ENCODE results near the gene SKAP1.

SKAP1 gene

DNA sequence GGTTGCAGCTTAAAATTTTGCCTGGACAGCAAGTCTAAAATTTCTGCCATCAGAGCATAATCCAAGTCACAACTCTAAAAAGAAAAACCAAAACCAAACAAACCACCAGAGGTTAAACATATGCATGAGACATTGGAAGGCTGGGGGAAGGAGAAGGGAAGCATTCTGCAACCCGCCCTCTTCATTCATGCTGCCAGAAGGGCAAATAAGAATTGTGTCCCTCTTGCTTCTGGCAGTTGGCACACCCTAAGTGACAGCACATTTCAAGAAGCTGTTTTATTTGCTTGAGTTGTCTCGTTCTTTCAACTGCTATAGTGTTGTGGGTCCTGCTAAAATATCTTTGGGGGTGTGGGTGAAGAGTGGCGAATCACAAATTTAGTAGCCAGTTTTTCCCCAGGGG is 99.6 kb downstream of the SKAP1 start:
- H3K18ac ChIP-seq (ENCODE audit: low read length) = no peak overlapping the region
- no peaks in the 10 kb centered on the region for H3K79me1 ChIP-seq (ENCODE audit: low read depth, low read length)
- no peak overlapping the region for H2BK5ac ChIP-seq (ENCODE audit: low read length)
- H4K91ac ChIP-seq (ENCODE audit: low read depth, low read length, poor library complexity) = no peak overlapping the region
- H2AK5ac ChIP-seq (ENCODE audit: low read depth, low read length) = no peak overlapping the region
- peaks cover 0 to 21% (median 0%) of the 10 kb centered on the region in 3 experiments for H3K27me3 ChIP-seq (ENCODE audit: control insufficient read depth in 3 of 3, insufficient read depth in 3 of 3, low read depth in 1 of 3, low read length in 3 of 3)
- no peak overlapping the region for H2AFZ ChIP-seq (ENCODE audit: low read length)
- H2BK15ac ChIP-seq (ENCODE audit: low read length) = no peak overlapping the region
- no peak overlapping the region for H3K4me3 ChIP-seq (ENCODE audit: low read length in 2 of 2)
- no peaks in the 10 kb centered on the region for H3K4me1 ChIP-seq (ENCODE audit: control insufficient read depth in 2 of 2, insufficient read depth in 1 of 2, low read depth in 1 of 2, low read length in 2 of 2)
- H3K9ac ChIP-seq (ENCODE audit: low read depth, low read length, poor library complexity) = no peak overlapping the region
- no peaks in the 10 kb centered on the region for H3K36me3 ChIP-seq (replicated peaks in 1 of 2; ENCODE audit: control insufficient read depth in 2 of 2, insufficient read depth in 2 of 2, low read length in 2 of 2)
- no peak for DNase-seq (ENCODE audit: low spot score)
- no peak overlapping the region for H3K27ac ChIP-seq (replicated peaks; ENCODE audit: low read length)
- H2BK120ac ChIP-seq (ENCODE audit: low read depth, low read length) = no peak overlapping the region
- H4K8ac ChIP-seq (ENCODE audit: low read depth, low read length) = no peak overlapping the region
- no peaks in the 10 kb centered on the region for H3K9me3 ChIP-seq (replicated peaks in 1 of 2; ENCODE audit: control insufficient read depth in 2 of 2, insufficient read depth in 1 of 2, low read depth in 1 of 2, low read length in 2 of 2)
- no peak overlapping the region for H3K14ac ChIP-seq (ENCODE audit: low read length)
- no peak overlapping the region for H3K4me2 ChIP-seq (ENCODE audit: insufficient read depth, low read length, poor library complexity, severe bottlenecking)
- H2BK12ac ChIP-seq (ENCODE audit: low read length) = no peak overlapping the region
- H3K4ac ChIP-seq (ENCODE audit: low read length) = no peak overlapping the region
- no CpG with 5 or more reads among the region's 3 CpGs for WGBS, 2 donors (ENCODE audit: extremely low coverage in 2 of 2, insufficient read length in 2 of 2, insufficient replicate concordance in 1 of 2)
- H3K23ac ChIP-seq (ENCODE audit: low read depth, low read length, poor library complexity) = no peak overlapping the region

DNA sequence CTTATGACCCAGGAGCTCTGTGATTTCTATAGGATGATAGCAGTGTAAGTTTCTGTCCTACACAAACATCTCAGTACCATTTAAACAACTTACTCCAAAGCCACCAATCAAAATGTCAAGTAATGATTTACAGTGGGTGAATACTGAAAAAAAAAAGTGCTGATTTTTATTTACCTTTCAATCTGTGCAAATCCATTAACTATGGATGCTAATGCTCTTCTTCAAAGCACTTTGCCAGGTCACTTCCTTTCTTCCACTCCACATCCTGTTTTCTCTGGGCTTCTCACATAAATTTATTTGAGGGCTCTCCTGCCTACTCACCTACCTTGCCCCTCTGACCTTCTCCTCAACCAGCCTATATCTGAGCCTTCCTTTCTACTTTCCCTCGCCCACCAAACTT is 101.6 kb downstream of the SKAP1 start:
- H3K4ac ChIP-seq (ENCODE audit: low read length) = no peak overlapping the region
- H3K4me1 ChIP-seq (ENCODE audit: control insufficient read depth in 2 of 2, insufficient read depth in 1 of 2, low read depth in 1 of 2, low read length in 2 of 2) = no peaks in the 10 kb centered on the region
- H2BK15ac ChIP-seq (ENCODE audit: low read length) = no peak overlapping the region
- H3K27me3 ChIP-seq (ENCODE audit: control insufficient read depth in 3 of 3, insufficient read depth in 3 of 3, low read depth in 1 of 3, low read length in 3 of 3) = peaks cover 0 to 21% (median 3%) of the 10 kb centered on the region in 3 experiments
- no peak overlapping the region for H3K14ac ChIP-seq (ENCODE audit: low read length)
- no peaks in the 10 kb centered on the region for H3K9me3 ChIP-seq (replicated peaks in 1 of 2; ENCODE audit: control insufficient read depth in 2 of 2, insufficient read depth in 1 of 2, low read depth in 1 of 2, low read length in 2 of 2)
- H4K8ac ChIP-seq (ENCODE audit: low read depth, low read length) = no peak overlapping the region
- H2AFZ ChIP-seq (ENCODE audit: low read length) = no peak overlapping the region
- H4K91ac ChIP-seq (ENCODE audit: low read depth, low read length, poor library complexity) = no peak overlapping the region
- H3K9ac ChIP-seq (ENCODE audit: low read depth, low read length, poor library complexity) = no peak overlapping the region
- no peak overlapping the region for H2AK5ac ChIP-seq (ENCODE audit: low read depth, low read length)
- no peak overlapping the region for H3K18ac ChIP-seq (ENCODE audit: low read length)
- H2BK5ac ChIP-seq (ENCODE audit: low read length) = no peak overlapping the region
- no peak overlapping the region for H3K27ac ChIP-seq (replicated peaks; ENCODE audit: low read length)
- H3K36me3 ChIP-seq (replicated peaks in 1 of 2; ENCODE audit: control insufficient read depth in 2 of 2, insufficient read depth in 2 of 2, low read length in 2 of 2) = no peaks in the 10 kb centered on the region
- H2BK12ac ChIP-seq (ENCODE audit: low read length) = no peak overlapping the region
- no peak overlapping the region for H3K4me2 ChIP-seq (ENCODE audit: insufficient read depth, low read length, poor library complexity, severe bottlenecking)
- DNase-seq (ENCODE audit: low spot score) = no peak
- no peak overlapping the region for H3K4me3 ChIP-seq (ENCODE audit: low read length in 2 of 2)
- 100% methylated on average over 1 of the region's 1 CpG; no CpG with 5 or more reads in 1 of the 2 donors for WGBS, 2 donors (ENCODE audit: extremely low coverage in 2 of 2, insufficient read length in 2 of 2, insufficient replicate concordance in 1 of 2)
- no peak overlapping the region for H2BK120ac ChIP-seq (ENCODE audit: low read depth, low read length)
- no peak overlapping the region for H3K23ac ChIP-seq (ENCODE audit: low read depth, low read length, poor library complexity)
- no peaks in the 10 kb centered on the region for H3K79me1 ChIP-seq (ENCODE audit: low read depth, low read length)

DNA sequence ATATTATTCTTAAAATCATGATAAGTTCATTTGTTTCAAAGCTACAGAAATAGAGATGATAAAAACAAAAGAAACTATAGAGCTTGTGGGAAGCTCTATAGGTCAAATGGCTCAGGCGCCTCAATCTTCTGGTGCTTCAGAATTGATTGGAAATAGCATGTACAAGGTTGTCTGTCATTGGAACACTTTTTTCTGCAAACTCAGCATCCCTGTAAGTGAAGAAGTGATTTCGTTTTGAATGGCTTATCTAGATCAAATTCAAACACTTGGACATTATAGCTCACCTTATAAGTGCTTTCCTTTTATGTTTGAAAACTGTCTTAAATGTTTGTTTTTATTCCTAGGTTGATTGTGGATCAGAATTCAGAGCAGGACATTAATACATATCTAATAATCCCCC is 103.7 kb downstream of the SKAP1 start:
- Histone ChIP-seq H3K4me1 (ENCODE audit: control insufficient read depth in 2 of 2, insufficient read depth in 1 of 2, low read depth in 1 of 2, low read length in 2 of 2) (no peaks in the 10 kb centered on the region), H3K4me3 (ENCODE audit: low read length in 2 of 2) (no peak overlapping the region), H4K91ac (ENCODE audit: low read depth, low read length, poor library complexity) (no peak overlapping the region), H2AK5ac (ENCODE audit: low read depth, low read length) (no peak overlapping the region), H2BK120ac (ENCODE audit: low read depth, low read length) (no peak overlapping the region), H3K27ac (replicated peaks; ENCODE audit: low read length) (no peak overlapping the region), H3K9me3 (replicated peaks in 1 of 2; ENCODE audit: control insufficient read depth in 2 of 2, insufficient read depth in 1 of 2, low read depth in 1 of 2, low read length in 2 of 2) (no peaks in the 10 kb centered on the region), H3K4me2 (ENCODE audit: insufficient read depth, low read length, poor library complexity, severe bottlenecking) (no peak overlapping the region), H3K9ac (ENCODE audit: low read depth, low read length, poor library complexity) (no peak overlapping the region), H3K23ac (ENCODE audit: low read depth, low read length, poor library complexity) (no peak overlapping the region), H2BK12ac (ENCODE audit: low read length) (no peak overlapping the region), H3K18ac (ENCODE audit: low read length) (no peak overlapping the region), H3K79me1 (ENCODE audit: low read depth, low read length) (no peaks in the 10 kb centered on the region), H3K4ac (ENCODE audit: low read length) (no peak overlapping the region), H2AFZ (ENCODE audit: low read length) (no peak overlapping the region), H3K36me3 (replicated peaks in 1 of 2; ENCODE audit: control insufficient read depth in 2 of 2, insufficient read depth in 2 of 2, low read length in 2 of 2) (no peaks in the 10 kb centered on the region), H3K27me3 (ENCODE audit: control insufficient read depth in 3 of 3, insufficient read depth in 3 of 3, low read depth in 1 of 3, low read length in 3 of 3) (peaks cover 0 to 10% (median 3%) of the 10 kb centered on the region in 3 experiments), H2BK15ac (ENCODE audit: low read length) (no peak overlapping the region), H2BK5ac (ENCODE audit: low read length) (no peak overlapping the region), H3K14ac (ENCODE audit: low read length) (no peak overlapping the region), H4K8ac (ENCODE audit: low read depth, low read length) (no peak overlapping the region)
- no CpG with 5 or more reads among the region's 2 CpGs for WGBS, 2 donors (ENCODE audit: extremely low coverage in 2 of 2, insufficient read length in 2 of 2, insufficient replicate concordance in 1 of 2)
- no peak for DNase-seq (ENCODE audit: low spot score)

DNA sequence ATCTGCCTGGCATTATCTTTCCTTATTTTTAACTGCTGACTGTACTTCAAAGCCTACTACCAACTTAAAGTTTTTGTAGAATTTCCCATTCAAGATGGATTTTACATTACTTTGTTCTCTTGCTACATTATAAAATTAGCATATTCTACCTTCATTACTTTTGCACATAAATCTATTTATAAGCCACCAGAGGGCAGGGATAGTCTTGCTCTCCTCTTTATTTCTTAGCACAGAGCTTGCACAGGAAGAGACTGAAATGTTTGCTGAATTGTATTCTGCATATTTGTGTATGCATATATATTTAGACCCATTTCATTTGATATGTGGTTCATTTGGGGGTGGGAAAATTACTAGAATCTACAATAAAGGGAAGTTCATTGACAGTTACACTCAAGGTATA is 108.0 kb downstream of the SKAP1 start:
- Histone ChIP-seq H3K36me3 (replicated peaks in 1 of 2; ENCODE audit: control insufficient read depth in 2 of 2, insufficient read depth in 2 of 2, low read length in 2 of 2) (no peaks in the 10 kb centered on the region), H2BK5ac (ENCODE audit: low read length) (no peak overlapping the region), H3K27ac (replicated peaks; ENCODE audit: low read length) (no peak overlapping the region), H3K4me1 (ENCODE audit: control insufficient read depth in 2 of 2, insufficient read depth in 1 of 2, low read depth in 1 of 2, low read length in 2 of 2) (no peaks in the 10 kb centered on the region), H2AK5ac (ENCODE audit: low read depth, low read length) (no peak overlapping the region), H3K4ac (ENCODE audit: low read length) (no peak overlapping the region), H2AFZ (ENCODE audit: low read length) (no peak overlapping the region), H2BK15ac (ENCODE audit: low read length) (no peak overlapping the region), H4K91ac (ENCODE audit: low read depth, low read length, poor library complexity) (no peak overlapping the region), H3K18ac (ENCODE audit: low read length) (no peak overlapping the region), H3K4me3 (ENCODE audit: low read length in 2 of 2) (no peak overlapping the region), H3K9ac (ENCODE audit: low read depth, low read length, poor library complexity) (no peak overlapping the region), H3K23ac (ENCODE audit: low read depth, low read length, poor library complexity) (no peak overlapping the region), H3K27me3 (ENCODE audit: control insufficient read depth in 3 of 3, insufficient read depth in 3 of 3, low read depth in 1 of 3, low read length in 3 of 3) (peaks cover 0 to 11% (median 3%) of the 10 kb centered on the region in 3 experiments), H3K9me3 (replicated peaks in 1 of 2; ENCODE audit: control insufficient read depth in 2 of 2, insufficient read depth in 1 of 2, low read depth in 1 of 2, low read length in 2 of 2) (no peaks in the 10 kb centered on the region), H4K8ac (ENCODE audit: low read depth, low read length) (no peak overlapping the region), H3K4me2 (ENCODE audit: insufficient read depth, low read length, poor library complexity, severe bottlenecking) (no peak overlapping the region), H3K79me1 (ENCODE audit: low read depth, low read length) (no peaks in the 10 kb centered on the region), H2BK120ac (ENCODE audit: low read depth, low read length) (no peak overlapping the region), H3K14ac (ENCODE audit: low read length) (no peak overlapping the region), H2BK12ac (ENCODE audit: low read length) (no peak overlapping the region)
- DNase-seq (ENCODE audit: low spot score) = no peak
